HG03175 (cell line): Measurements from ENCODE around the gene AP1M1.

Source experiments
- ATAC-seq: cut with Tn5 transposase; IDR thresholded peaks from one replicate; pipeline ENCODE4 v1.9.1; 2021; ENCODE audit warnings: mild to moderate bottlenecking, moderate library complexity; ENCODE audit not compliant: unreplicated experiment

Gene AP1M1

DNA sequence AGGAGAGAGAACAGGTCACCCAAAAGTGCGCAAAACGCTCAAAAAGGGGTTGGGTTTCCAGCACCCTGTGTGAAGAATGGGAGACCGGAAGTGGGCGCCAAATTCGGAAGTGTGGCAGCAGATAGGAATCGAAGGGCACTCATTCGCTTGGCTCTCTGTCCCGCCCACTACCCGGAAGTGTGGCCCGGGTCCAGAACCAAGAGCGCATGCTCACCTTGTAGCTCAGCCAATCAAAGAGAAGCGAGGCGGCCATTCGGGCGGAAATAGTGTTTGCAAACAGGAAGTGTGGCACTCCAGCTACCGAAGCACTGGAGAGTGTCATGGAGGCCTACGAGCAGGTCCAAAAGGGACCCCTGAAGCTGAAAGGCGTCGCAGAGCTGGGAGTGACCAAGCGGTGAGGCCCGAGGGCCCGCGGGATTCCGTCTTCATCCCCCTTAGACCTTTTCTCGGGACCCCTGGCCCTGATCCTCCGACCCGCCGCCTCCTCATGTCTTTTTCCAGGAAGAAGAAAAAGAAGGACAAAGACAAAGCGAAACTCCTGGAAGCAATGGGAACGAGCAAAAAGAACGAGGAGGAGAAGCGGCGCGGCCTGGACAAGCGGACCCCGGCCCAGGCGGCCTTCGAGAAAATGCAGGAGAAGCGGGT is 12.5 kb upstream of the AP1M1 start, which contains the start of gene FAM32A:
TSS of gene FAM32A (plus strand) at position 288 of the 645 bp plus-strand sequence. CDS start at position 321, 33 bp downstream.
- peak; percentile 84 for ATAC-seq

DNA sequence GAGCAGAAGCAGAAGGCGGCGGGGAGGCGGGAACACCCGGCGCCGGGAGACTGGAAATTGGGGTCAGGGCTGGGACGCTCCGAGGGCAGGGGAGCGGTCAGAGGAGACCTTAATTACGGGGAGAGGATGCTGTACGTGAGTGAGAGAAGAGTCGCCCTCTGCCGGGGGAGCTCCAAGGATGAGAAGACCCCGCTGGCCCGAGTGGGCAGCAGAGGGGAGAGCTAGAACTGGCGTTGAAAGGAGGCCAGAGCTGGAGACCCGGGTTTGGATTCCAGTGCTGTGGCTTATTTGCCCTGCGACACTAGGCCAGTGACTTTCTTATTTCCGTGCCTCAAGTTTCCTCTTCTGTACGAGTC is 12.0 kb upstream of the AP1M1 start:
- no peak for ATAC-seq

GRCh38 chr19:16188521-16188920 is 9.2 kb upstream of the AP1M1 start:
- ATAC-seq, result no peak

DNA sequence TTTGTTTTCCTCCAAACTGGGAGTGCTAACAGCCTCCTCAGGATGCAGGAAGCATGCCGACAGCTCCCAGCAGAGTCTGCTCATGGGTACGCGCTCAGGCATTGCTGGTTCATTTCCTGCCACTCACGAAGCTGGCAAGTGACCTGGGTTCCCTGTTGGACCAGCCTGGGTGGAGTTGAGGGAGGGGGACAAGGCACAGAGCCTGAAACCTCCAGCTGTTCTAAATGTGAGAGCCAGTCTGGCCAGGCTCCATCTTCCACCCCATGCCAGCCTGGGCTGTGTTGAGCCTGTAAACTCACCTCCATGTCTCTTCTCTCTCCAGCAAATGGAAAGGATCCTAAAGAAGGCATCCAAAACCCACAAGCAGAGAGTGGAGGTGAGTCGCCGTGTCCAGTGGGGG is 7.5 kb upstream of the AP1M1 start:
- ATAC-seq, result no peak

GRCh38 chr19:16190736-16191135 is 7.0 kb upstream of the AP1M1 start:
- ATAC-seq, result no peak

GRCh38 chr19:16191216-16191908 is 6.3 kb upstream of the AP1M1 start:
- ATAC-seq, result no peak

- ATAC-seq, result no peak
These were observed 4.2 kb upstream of the AP1M1 start for GRCh38 chr19:16193466-16193865.

GRCh38 chr19:16197188-16197621 is 506 bp upstream of the AP1M1 start:
- no peak for ATAC-seq

GRCh38 chr19:16198370-16198651 is 600 bp downstream of the AP1M1 start:
- no peak for ATAC-seq

DNA sequence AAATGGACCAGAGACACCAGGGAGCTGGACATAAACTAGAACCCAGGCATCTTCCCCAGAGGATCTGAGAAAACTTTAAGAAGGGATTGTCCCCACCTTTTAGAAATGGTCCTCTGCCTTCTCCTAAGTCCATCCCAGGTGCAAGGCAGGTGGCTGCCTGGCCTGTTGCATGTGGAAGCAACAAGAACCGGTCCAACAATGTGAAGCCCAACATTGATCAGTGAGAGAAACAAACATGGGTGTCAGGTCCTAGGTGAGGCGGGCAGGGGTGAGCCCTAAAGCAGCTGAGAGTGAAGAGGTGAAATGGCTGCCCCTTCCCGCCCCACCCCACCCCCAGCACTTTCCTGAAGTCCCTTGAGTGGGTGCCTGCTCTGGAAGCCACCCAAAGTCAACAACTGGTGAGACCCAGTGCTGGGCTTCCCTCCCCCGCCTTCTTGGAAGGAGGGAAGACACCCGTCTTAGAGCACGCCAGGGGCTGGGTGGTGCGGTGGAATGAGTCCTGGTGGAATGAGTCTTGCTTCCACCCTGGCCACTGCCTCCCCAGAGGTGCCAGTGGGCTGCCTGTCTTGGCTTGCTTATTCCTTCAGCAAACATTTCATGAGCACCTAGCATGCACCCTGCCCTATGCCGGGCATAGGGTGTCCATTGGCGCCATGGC is 1.7 kb downstream of the AP1M1 start:
- ATAC-seq, result no peak

GRCh38 chr19:16200038-16201010 is 2.6 kb downstream of the AP1M1 start:
- no peak for ATAC-seq

GRCh38 chr19:16201011-16201391 is 3.3 kb downstream of the AP1M1 start:
- no peak for ATAC-seq

- no peak for ATAC-seq
These were observed 4.9 kb downstream of the AP1M1 start for GRCh38 chr19:16202320-16203255.

DNA sequence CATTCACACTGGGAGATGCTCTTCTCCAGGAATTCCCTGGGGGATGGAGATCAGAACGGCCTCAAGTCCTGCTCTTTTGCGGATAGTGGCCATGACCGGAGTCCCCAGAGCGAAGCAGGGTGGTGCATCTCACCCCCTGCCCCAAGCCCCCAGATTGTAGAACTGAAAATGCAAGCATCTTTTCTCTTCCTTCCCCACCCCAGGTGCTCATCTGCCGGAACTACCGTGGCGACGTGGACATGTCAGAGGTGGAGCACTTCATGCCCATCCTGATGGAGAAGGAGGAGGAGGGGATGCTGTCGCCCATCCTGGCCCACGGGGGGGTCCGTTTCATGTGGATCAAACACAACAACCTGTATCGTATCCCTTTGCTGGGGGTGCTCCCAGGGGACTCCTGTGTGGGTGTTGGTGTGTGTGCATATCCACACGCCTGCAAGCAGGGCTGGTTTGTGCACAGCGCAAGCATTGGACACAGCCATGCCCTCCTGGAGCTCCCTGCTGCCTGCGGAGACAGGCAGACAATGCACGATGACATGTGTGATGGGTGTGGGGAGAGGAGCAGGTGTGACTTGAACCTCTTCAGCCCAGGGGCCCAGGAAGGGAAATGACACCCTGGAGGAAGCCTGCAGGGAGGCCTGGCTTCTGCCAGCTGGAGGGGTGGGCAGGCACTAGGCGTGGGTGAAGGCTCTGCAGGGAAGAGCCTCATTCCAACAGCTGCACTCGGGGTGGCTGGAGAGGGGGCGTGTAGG is 5.7 kb downstream of the AP1M1 start:
- ATAC-seq, result no peak

DNA sequence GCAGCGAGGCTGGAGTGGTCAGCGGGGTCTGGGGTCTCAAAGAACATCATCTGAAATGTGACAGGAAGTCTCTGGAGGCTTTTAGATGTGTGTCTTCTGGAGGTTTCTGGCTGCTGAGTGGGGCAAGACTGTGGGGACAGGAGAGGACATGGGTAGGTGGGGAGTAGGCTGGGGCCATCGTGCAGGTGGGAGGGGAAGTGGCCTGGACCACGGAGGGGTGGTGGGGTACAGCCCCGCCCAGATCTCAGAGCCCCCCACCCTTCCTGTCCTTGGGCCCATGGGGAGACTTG is 6.2 kb downstream of the AP1M1 start:
- ATAC-seq, result no peak

DNA sequence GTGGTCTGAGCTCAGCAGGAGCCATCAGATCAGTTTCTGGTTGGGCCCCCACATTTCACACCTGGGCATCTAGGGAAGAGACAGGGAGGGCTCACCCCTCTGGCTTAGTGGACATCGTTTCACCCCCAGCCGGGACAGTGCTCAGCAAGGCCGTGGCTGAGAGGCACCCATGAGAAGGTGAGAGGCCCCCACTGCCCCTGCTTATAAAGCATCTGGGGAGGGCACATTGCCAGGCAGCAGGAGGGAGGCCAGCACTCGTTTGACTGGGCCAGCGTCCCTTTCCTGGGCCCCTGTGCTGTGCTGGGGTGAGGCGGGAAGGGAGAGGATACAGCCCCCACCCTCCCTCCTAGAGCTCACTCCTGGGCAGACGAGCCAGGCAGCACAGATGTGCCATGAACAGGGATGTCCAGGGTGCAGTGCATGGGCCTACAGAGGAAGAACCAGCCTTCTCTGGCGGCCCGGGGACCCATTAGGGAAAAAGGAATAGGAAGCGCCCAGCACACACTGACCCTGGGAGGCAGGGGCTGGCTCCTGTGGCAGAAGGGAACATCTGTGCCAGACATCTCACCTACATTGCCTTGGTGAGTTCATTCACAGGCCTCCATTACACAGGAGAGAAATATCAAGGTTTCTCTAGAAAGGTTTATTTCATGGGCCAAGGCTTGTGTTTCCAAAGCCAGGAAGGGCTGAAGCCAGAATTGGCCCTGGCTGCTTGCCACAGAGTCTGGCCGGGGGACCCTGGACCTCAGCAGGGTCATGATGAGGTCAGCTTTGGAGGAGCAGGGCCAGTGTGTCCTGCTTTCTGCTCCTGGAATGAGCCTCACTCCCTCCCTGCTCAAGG is 7.7 kb downstream of the AP1M1 start:
- ATAC-seq, result no peak

DNA sequence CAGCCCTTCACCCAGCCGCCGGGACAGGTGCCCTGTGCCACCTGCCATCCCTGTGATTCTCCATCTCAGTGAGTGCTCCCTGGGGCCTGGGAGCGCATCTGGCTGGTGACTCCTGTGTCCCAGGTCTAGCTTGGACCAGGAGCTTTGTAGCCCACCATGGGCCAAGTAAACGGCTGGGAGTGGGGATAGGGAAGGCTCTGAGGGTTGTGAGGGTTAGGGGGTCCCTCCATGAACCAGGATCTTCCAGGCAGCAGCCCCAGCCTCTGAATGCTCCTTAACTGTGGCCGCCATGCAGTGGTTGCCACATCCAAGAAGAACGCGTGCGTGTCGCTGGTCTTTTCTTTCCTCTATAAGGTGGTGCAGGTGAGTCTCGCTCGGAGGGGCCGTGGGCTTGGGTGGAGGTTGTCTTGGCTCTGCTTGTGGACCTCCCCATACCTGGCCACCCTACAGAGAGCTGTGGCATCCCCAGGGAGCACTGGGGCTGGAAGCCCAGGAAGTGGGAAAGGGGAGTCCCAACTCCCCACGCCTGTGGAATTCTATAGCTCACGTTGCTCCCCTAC is 8.4 kb downstream of the AP1M1 start:
- ATAC-seq, result no peak

DNA sequence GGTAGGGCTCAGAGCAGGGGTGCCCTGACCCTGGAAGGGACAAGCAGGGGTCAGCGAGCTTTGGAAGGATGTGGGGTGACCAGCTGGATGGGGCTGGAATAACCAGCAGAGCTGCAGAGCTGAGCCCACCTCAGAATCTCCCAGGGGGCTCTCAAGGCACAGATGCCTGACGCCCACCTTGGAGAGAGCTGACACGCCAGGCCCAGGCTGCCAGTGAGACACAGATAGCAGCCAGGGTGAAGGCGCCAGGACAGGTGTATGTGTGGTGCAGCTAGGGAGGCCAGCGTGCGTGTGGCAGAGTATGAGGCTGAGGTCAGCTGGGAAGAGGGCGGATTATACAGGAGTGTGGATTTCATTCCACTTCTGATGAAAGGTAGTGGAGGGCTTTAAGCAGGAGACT is 8.9 kb downstream of the AP1M1 start:
- no peak for ATAC-seq
